Fibroblast of skin of abdomen (primary cell): Measurements from ENCODE around the gene SHB.

Source experiments
- DNase-seq: peaks from one replicate; pipeline ENCODE4 v3.0.0-alpha.2; 2013

The SHB gene

DNA sequence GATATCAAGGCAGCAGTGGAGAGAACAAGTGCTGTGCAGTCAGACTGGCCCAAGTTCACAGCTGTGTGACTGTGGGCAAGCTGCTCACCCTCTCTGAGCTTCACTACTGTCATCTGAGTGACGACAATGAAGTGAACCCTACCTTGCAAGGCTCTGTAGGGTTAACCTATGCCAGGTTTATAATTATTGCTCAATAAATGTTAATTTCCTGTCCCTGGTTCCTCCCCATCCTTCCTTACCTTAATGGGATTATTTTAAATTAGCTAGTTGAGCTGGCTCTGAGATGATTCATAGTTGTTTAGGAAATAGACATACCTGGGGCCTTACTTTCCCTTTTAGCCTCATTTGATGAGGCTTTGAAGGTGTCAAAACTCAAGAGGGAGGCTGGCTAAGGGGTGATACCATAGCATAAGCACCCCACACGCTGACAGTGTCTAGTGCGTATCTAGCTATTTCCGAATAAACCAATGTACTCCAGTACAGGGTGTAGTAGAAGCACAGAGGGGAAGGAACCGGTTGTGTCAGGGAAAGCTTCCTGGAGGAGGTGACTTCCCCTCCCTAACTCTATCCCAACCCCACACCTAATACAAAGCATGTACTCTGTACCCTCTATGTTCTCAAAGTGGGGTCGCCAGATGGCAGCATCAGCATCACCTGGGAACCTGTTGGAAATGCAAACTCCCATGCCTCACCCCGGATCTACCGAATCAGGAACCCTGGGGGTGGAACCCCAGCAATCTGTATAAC, 101.8 kb downstream of the SHB start:
- DNase-seq: no peak

DNA sequence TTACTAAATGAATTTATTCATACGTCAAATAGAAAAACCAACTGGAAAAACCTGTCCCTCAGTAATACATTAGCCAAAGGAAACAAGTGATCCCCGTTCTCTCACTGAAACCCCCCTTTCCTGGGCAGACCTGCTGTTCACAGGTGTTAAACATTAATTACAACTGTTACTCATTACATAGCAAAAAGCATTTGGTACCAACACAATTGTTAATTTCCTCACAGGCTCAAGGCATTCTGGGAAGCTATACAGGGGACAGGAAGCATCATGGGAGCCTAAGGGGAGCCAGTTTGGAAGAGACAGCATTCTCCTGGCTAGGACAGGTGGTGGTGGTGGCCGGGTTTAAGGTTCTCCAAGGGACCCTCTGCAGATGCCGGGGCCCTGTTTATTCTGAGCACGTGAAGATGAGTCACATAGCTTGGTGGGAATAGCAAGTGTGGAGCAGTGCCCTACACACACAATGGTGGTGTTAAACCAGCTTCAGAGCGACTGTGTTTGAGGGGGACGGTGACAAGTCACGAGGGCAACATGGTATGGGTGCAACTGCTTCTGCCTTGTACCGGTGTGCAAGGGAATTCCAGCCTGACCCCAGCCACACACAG, 102.5 kb downstream of the SHB start:
- DNase-seq: no peak

GRCh38 chr9:37965676-37966345, 103.2 kb downstream of the SHB start:
- DNase-seq: peak; percentile 54

- DNase-seq: no peak
Observed at GRCh38 chr9:37965116-37965515, 103.9 kb downstream of the SHB start.

DNA sequence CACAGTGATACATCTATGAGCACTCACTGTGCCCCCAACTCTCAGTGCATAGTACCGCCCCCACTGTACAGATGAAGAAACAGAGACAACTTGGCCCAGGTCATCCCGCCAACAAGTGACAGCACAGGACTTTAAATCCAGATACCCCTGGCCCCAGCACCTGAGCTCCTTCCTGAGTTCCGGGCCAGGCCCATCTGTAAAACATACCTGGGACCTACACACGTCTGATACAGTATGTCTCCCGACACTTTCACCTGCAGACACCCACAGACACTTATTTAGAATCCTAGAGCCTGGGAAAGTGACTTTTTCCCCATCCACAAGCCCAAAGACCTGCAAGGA, 104.3 kb downstream of the SHB start:
- DNase-seq: no peak

GRCh38 chr9:37963936-37964739, 104.9 kb downstream of the SHB start:
- peak; percentile 94 for DNase-seq

DNA sequence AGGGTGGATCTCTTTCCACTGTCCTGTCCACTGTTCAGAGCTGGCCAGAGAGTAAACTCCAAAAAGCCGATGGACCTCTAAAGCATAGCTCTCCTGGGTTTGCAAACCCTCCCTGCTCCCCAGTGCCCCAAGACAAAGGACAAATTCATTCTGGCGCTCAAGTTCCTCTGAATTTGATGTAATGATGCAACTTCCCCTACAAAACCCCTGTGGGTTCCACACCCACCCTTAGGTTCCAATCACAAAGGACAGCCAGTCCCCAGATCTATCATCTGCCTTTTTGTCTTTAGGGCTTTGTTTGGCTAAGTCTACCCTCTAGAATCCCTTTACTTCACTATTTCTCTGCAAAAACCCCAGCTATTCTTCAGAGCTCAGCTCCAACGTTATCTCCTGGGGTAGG, 107.7 kb downstream of the SHB start:
- DNase-seq: no peak

DNA sequence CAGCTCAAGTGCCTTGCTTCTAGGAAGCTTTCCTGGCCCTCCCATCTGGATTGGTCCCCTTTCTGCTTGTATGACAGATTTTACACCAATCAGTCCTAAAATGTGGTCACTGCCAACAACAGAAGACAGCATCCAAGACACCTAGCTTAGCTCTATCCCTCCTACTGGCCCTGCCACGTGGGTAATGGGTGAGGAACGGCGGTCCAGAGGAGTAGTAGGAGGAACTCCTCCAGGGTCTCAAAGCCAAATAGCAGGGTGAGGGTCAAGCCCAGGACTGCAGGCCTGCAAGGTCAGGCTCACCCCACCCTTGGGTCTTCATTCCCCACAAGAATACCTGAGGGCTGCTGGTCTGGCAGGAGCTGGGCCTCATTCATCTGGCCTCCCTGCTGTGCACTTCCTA, 108.4 kb downstream of the SHB start:
- DNase-seq: no peak

DNA sequence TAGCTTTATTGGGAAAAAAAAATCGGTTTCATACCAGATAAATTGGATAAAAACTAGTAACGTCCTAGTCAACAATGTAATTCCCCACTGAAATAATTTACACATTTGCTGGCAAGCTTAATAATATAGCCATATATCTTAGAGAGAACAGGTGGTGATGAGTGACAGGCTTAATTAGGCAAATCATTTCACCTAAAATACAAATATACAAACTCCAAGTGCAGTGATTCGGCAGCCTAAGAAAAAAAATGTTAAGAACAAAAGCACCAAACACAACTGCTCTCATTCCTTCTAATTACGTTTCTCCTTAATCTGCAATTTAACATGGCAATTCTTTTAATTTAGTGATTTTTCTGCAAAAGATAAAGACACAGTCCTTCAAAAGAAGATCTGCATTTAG, 109.1 kb downstream of the SHB start:
- DNase-seq: no peak

DNA sequence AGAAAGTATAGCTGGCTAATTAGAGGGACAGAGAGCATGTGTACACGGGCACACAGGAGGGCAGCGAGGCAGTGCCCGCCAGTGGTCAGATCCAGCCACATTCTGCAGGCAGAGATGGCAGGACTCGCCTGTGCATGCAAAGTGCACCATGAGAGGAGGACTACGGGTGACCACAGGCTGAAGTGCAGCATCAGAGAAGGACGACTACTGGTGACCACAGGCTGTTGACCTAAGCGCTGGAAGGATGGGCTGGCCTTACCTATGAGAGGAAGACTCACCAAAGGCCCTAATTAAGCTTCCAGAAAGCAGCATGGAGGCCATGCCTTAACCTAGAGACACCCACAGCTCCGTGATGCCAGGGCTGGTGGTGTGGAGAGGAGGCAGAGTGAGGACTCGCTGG, 110.9 kb downstream of the SHB start:
- DNase-seq: no peak

GRCh38 chr9:37957664-37957953, 111.4 kb downstream of the SHB start:
- DNase-seq: no peak

DNA sequence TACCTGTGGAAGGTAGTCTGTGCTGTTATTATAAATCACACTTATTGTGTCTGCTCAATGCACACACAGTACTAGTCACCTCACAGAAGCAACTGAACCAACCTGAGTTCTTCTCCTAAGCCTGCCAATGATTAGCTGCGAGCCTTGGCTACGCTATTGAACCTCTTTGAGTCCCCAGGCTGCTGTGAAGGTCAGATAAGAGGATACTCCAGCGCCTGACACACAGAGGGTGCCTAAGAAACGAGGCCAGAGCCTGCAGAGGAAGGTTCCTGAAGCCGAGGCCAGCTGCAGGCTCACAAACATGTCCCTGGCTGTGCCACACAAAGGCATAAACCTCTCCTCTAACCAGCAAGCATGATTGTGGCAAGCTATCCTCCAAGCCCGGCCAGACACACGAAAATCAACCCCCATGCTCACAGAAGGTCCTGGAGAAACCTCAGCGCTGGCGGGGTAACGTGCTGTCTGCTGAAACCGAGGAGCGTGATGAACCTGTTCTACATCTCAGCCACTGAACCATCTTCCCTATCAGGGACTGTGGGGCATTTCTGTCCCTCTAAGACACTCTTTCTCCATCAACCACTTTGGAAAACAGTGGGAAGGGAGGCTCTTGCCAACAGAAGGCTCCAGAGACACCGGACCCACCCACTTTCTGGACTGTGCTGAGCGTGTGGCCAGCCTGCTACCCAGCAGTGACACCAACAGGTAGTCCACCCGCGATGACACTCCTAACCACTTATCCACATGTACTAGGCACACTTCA, 111.9 kb downstream of the SHB start:
- no peak for DNase-seq

DNA sequence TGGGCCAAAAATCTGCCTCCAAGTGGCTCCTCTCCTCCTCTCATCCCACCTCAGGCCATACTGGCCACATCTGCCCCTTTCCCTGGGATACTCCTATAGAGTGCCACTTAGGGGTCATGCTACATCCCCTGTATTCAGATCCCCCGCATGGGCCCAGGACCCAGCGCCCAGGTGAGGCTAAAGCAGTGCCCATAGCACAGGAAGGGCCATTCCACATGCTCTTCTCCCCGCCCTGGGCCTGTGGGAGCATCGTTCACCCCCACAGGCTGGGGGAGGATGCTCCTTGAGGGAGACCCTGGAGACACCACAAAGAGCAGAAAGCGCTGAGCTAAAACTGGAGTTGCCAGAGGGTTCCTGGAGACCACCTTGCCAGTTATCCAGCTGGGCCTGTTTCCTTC, 112.6 kb downstream of the SHB start:
- DNase-seq: no peak

DNA sequence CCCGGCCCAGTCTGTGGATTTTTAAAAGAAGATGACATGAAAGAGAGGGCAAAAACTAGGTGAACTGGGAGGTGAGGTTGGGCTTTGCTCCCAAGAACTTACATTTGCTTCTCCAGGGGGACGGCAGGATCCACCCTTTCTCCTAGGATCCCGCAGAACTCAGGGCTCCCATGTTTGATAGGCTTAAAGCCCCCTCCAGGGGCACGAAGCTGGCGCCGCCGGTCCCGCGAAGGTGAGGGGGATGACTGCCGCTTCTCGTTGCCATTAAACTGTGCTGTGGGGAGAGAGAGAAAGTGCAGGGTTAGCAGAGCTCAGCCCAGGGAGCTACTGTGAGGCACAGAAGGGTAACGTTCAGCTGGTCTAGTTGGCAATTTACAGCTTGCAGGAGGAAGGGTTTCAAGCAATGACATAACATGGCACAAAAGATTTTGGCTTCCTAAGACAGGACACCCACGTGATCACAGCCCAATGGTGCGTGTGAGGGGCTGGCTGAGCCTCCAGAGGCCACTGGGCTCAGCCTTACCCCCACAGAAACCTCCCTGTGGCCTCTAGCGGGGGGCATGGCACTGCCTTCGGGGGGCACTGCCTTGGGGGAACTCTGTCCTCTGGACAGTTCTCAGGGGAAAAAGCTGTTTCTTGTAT, 113.1 kb downstream of the SHB start:
- DNase-seq: no peak

DNA sequence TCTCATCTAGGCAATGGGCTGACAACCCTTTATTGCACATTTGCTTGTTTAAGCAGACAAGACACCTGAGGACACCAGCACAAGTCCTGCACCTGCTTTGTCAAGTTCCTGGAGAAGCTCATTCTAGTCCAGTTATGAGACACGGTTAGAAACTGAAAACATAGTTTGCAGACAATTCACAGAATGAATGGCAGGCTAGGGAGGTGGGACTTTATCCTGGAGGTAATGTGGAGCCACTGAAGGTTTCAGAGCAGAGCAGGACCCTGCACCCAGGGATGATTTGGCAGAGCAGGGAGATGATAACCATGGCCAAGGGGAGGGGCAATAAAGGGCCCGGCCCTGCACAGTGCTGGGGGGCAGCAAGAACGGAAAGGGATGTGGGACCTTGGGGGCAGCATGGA, 114.4 kb downstream of the SHB start:
- DNase-seq: no peak

- DNase-seq: peak; percentile 93
Observed at GRCh38 chr9:37953775-37954437, 115.1 kb downstream of the SHB start.

DNA sequence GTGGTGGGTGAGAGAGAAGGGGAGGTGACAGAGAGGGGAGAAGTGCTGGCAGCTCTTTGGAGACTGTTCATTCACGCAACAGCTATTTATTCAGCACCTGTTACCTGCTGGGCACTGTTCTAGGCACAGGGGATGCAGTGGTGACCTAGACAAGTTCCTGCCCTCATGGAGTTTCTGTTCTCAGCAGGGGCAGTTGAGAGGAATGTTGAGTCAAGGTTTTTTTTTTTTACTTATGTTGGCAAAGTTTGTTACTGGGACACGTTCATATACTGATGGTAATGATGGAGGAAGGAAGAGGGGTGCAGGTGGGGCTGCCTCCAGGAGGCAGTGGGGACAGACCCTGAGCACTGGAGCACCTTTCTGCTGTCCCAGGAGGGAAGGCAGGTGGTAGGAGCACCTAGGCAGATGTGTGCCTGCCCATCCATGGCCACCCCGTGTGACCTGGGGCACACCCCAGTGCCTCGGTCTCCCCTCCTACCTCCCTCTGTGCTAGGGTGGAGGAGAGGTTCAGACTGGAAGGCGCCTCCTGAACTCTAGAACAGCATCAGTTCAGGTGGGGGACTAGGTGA, 115.7 kb downstream of the SHB start:
- DNase-seq: no peak

DNA sequence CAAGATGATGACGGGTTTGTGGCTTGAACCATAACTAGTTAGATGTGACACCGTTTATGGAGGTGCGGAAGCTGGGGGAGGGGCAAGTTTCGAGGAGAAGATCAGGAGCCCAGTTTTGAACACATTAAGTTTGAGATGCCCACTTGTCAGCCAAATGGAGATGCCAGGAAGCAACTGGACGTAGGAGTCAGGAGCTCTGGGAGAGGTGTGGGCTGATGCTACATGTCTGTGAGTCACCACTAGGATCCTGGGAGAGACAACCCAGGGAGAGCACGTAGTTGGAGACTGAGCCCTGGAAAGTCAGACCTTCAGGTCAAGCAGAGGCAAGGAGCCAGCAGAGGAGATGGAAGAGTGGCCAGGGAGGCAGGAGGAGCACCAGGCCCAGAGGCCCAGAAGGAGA, 116.3 kb downstream of the SHB start:
- DNase-seq: peak; percentile 57

GRCh38 chr9:37951671-37952449, 117.2 kb downstream of the SHB start:
- no peak for DNase-seq

- DNase-seq: no peak
Observed at GRCh38 chr9:37950561-37950960, 118.5 kb downstream of the SHB start.

DNA sequence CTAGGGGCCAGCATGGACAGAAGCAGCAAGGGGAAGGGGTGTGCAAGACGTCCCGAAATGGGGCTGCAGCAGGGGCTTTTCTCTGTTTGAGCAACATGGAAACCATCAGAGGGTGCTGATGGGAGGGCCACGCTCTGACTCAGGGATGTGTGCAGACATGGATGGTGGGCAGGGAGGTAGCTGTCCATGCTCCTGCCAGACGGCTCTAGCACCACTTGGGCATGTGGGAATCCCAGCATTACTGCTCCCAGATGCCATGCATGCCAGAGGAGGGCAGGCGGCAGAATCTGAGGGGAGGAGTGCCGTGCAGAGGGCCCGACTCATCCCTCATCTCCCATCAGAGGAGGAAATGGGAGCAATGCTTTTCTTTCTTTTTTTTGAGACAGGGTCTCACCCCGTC, 119.5 kb downstream of the SHB start:
- peak; percentile 31 for DNase-seq
